Measurements from ENCODE around the gene FOXP1. TPM values are rescaled to one million over a fixed set of nuclear protein-coding genes. Genes with fewer than 3 reads are reported as not detected.
"Not testable (repeated sequence)": the region's sequence is repeated elsewhere in the genome, so short reads cannot be mapped to it uniquely, and the experiment has no call there.

The FOXP1 gene
- total RNA-seq, 1 experiment from 2014 or later = 58.4 TPM

GRCh38 chr3:71528816-71529215 is 54.7 kb downstream of the FOXP1 start:
- Histone ChIP-seq H3K27ac (ENCODE audit: low read depth, low read length, poor library complexity, severe bottlenecking) (no peak overlapping the region), H3K36me3 (ENCODE audit: insufficient read depth, low read length, poor library complexity, severe bottlenecking) (no peaks in the 10 kb centered on the region), H3K4me3 (ENCODE audit: low read depth, low read length, poor library complexity, severe bottlenecking) (no peak overlapping the region), H3K9me3 (ENCODE audit: low read depth, low read length, poor library complexity, severe bottlenecking) (no peaks in the 10 kb centered on the region), H3K4me1 (ENCODE audit: insufficient read depth, low read length, poor library complexity, severe bottlenecking) (peaks cover 7% of the 10 kb centered on the region), H3K27me3 (replicated peaks; ENCODE audit: insufficient read depth, low read depth, low read length, poor library complexity) (no peaks in the 10 kb centered on the region)
- no peak for DNase-seq (ENCODE audit: low spot score)
- BruUV-seq (replicated peaks) = no TSS peak
- ChIA-PET CTCF (no interaction called here), POLR2A (ENCODE audit: low non-redundant PET) (no interaction called here)
- intact Hi-C loops (cut with micrococcal nuclease; ENCODE audit: unreplicated experiment) = no loop called here
- TF ChIP-seq CTCF (conservative IDR thresholded peaks at IDR 0.05; ENCODE audit: low read depth, low read length) (no peak), EZH2 (IDR thresholded peaks at IDR 0.05; ENCODE audit: borderline replicate concordance, low read depth, low read length, poor library complexity, severe bottlenecking) (no peak)

GRCh38 chr3:71526448-71526847 is 57.1 kb downstream of the FOXP1 start:
- H3K9me3 ChIP-seq (ENCODE audit: low read depth, low read length, poor library complexity, severe bottlenecking); POLR2A ChIA-PET (ENCODE audit: low non-redundant PET); H3K36me3 ChIP-seq (ENCODE audit: insufficient read depth, low read length, poor library complexity, severe bottlenecking); H3K4me3 ChIP-seq (ENCODE audit: low read depth, low read length, poor library complexity, severe bottlenecking); H3K27ac ChIP-seq (ENCODE audit: low read depth, low read length, poor library complexity, severe bottlenecking); DNase-seq (ENCODE audit: low spot score); H3K27me3 ChIP-seq (replicated peaks; ENCODE audit: insufficient read depth, low read depth, low read length, poor library complexity); BruUV-seq (replicated peaks); intact Hi-C loops (cut with micrococcal nuclease; ENCODE audit: unreplicated experiment): not testable (repeated sequence)
- CTCF ChIA-PET = interaction anchor here (0.7 kb wide), 1 partner anchor 10 kb away, joined by 8 read pairs; no protein-coding TSS in a partner anchor
- H3K4me1 ChIP-seq (ENCODE audit: insufficient read depth, low read length, poor library complexity, severe bottlenecking) = peaks cover 16% of the 10 kb centered on the region

GRCh38 chr3:71525391-71525790 is 58.1 kb downstream of the FOXP1 start:
- intact Hi-C loops (cut with micrococcal nuclease; ENCODE audit: unreplicated experiment) = no loop called here
- ChIA-PET POLR2A (ENCODE audit: low non-redundant PET) (no interaction called here), CTCF (no interaction called here)
- Histone ChIP-seq H3K4me3 (ENCODE audit: low read depth, low read length, poor library complexity, severe bottlenecking) (no peak overlapping the region), H3K4me1 (ENCODE audit: insufficient read depth, low read length, poor library complexity, severe bottlenecking) (peaks cover 16% of the 10 kb centered on the region), H3K36me3 (ENCODE audit: insufficient read depth, low read length, poor library complexity, severe bottlenecking) (no peaks in the 10 kb centered on the region), H3K27me3 (replicated peaks; ENCODE audit: insufficient read depth, low read depth, low read length, poor library complexity) (no peaks in the 10 kb centered on the region), H3K27ac (ENCODE audit: low read depth, low read length, poor library complexity, severe bottlenecking) (no peak overlapping the region), H3K9me3 (ENCODE audit: low read depth, low read length, poor library complexity, severe bottlenecking) (no peaks in the 10 kb centered on the region)
- TF ChIP-seq CTCF (conservative IDR thresholded peaks at IDR 0.05; ENCODE audit: low read depth, low read length) (no peak), EZH2 (IDR thresholded peaks at IDR 0.05; ENCODE audit: borderline replicate concordance, low read depth, low read length, poor library complexity, severe bottlenecking) (no peak)
- no TSS peak for BruUV-seq (replicated peaks)
- no peak for DNase-seq (ENCODE audit: low spot score)

- ChIA-PET CTCF (no interaction called here), POLR2A (ENCODE audit: low non-redundant PET) (no interaction called here)
- no peaks in the 10 kb centered on the region for H3K36me3 ChIP-seq (ENCODE audit: insufficient read depth, low read length, poor library complexity, severe bottlenecking)
- DNase-seq (ENCODE audit: low spot score) = no peak
- intact Hi-C loops (cut with micrococcal nuclease; ENCODE audit: unreplicated experiment) = no loop called here
- no peak overlapping the region for H3K27ac ChIP-seq (ENCODE audit: low read depth, low read length, poor library complexity, severe bottlenecking)
- no peaks in the 10 kb centered on the region for H3K9me3 ChIP-seq (ENCODE audit: low read depth, low read length, poor library complexity, severe bottlenecking)
- peaks cover 16% of the 10 kb centered on the region for H3K4me1 ChIP-seq (ENCODE audit: insufficient read depth, low read length, poor library complexity, severe bottlenecking)
- no peak for TF ChIP-seq CTCF (conservative IDR thresholded peaks at IDR 0.05; ENCODE audit: low read depth, low read length)
- no peak for TF ChIP-seq EZH2 (IDR thresholded peaks at IDR 0.05; ENCODE audit: borderline replicate concordance, low read depth, low read length, poor library complexity, severe bottlenecking)
- no peak overlapping the region for H3K4me3 ChIP-seq (ENCODE audit: low read depth, low read length, poor library complexity, severe bottlenecking)
- no TSS peak for BruUV-seq (replicated peaks)
- H3K27me3 ChIP-seq (replicated peaks; ENCODE audit: insufficient read depth, low read depth, low read length, poor library complexity) = no peaks in the 10 kb centered on the region
These were observed 58.9 kb downstream of the FOXP1 start for GRCh38 chr3:71524672-71525071.
